ENCODE results near the gene MAN2A1. TPM values are rescaled to one million over a fixed set of nuclear protein-coding genes. Genes with fewer than 3 reads are reported as not detected.
"Not testable (repeated sequence)": the region's sequence is repeated elsewhere in the genome, so short reads cannot be mapped to it uniquely, and the experiment has no call there.

MAN2A1 gene
- total and polyA plus RNA-seq, 7 experiments from 2014 or later: 24.9 to 107 (median 56.4) TPM

GRCh38 chr5:109893271-109893670, 203.5 kb downstream of the MAN2A1 start:
- CTCF ChIA-PET; H3K27me3 Mint-ChIP-seq; H3K4me3 Mint-ChIP-seq; ATAC-seq; H3K27ac ChIP-seq (ENCODE audit: low read depth, low read length); H3K36me3 ChIP-seq (ENCODE audit: control insufficient read depth in 2 of 3, insufficient read depth in 3 of 3, low read length in 3 of 3); H3K36me3 Mint-ChIP-seq; H3K27me3 ChIP-seq (ENCODE audit: control insufficient read depth in 2 of 2, insufficient read depth in 2 of 2, low read length in 2 of 2); H3K4me1 ChIP-seq (ENCODE audit: control insufficient read depth in 2 of 2, insufficient read depth in 2 of 2, low read length in 2 of 2); H3K4me3 ChIP-seq (ENCODE audit: low read length); H3K9me3 ChIP-seq (ENCODE audit: control insufficient read depth in 2 of 3, low read length in 3 of 3); intact Hi-C loops (cut with micrococcal nuclease); DNase-seq: not testable (repeated sequence)
- POLR2A ChIA-PET: interaction anchor here (0.6 kb wide), 1 partner anchor 36 kb away, joined by 3 read pairs; no protein-coding TSS in a partner anchor
- Mint-ChIP-seq H3K9me3 (peaks cover 0 to 24% (median 7%) of the 10 kb centered on the region in 11 donors), H3K4me1 (peaks cover 0 to 24% (median 11%) of the 10 kb centered on the region in 7 donors), H3K27ac (peak overlapping the region in 1 of 9 donors; percentile 34)

- intact Hi-C loops (cut with micrococcal nuclease): no loop called here
- H3K27me3 ChIP-seq (ENCODE audit: control insufficient read depth in 2 of 2, insufficient read depth in 2 of 2, low read length in 2 of 2): no peaks in the 10 kb centered on the region
- ATAC-seq (no peak), DNase-seq (no peak)
- Mint-ChIP-seq H3K9me3 (peaks cover 0 to 23% (median 5%) of the 10 kb centered on the region in 11 donors), H3K4me1 (peaks cover 0 to 25% (median 8%) of the 10 kb centered on the region in 7 donors), H3K36me3 (no peaks in the 10 kb centered on the region), H3K4me3 (no peak overlapping the region), H3K27ac (peak overlapping the region in 2 of 9 donors; percentile 17 to 31), H3K27me3 (peaks cover 0 to 4% (median 0%) of the 10 kb centered on the region in 5 donors)
- no peaks in the 10 kb centered on the region for H3K9me3 ChIP-seq (ENCODE audit: control insufficient read depth in 2 of 3, low read length in 3 of 3)
- H3K4me1 ChIP-seq (ENCODE audit: control insufficient read depth in 2 of 2, insufficient read depth in 2 of 2, low read length in 2 of 2): no peaks in the 10 kb centered on the region
- no peak overlapping the region for H3K27ac ChIP-seq (ENCODE audit: low read depth, low read length)
- H3K36me3 ChIP-seq (ENCODE audit: control insufficient read depth in 2 of 3, insufficient read depth in 3 of 3, low read length in 3 of 3): no peaks in the 10 kb centered on the region
- no peak overlapping the region for H3K4me3 ChIP-seq (ENCODE audit: low read length)
- POLR2A ChIA-PET: interaction anchor here (0.7 kb wide), 1 partner anchor 8 kb away, joined by 3 read pairs; no protein-coding TSS in a partner anchor
- CTCF ChIA-PET: no interaction called here
Measured at GRCh38 chr5:109898269-109899162, 208.8 kb downstream of the MAN2A1 start.

DNA sequence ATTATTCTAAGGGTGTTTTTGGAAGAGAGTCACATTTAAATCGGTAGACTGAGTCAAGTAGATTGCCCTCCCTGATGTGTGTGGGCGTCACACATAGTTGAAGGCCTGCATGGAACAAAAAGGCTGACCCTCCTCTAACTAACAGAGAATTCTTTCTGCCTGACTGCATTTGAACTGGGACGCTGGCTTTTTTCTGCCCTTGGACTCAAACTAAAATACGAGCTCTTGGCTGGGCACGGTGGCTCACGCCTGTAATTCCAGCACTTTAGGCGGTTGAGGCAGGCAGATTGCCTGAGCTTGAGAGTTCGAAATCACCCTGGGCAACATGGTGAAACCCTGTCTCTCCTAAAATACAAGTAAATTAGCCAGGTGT, 209.4 kb downstream of the MAN2A1 start:
- H3K36me3 ChIP-seq (ENCODE audit: control insufficient read depth in 2 of 3, insufficient read depth in 3 of 3, low read length in 3 of 3): no peaks in the 10 kb centered on the region
- intact Hi-C loops (cut with micrococcal nuclease): no loop called here
- POLR2A ChIA-PET: interaction anchor here (0.7 kb wide), 1 partner anchor 9 kb away, joined by 3 read pairs; no protein-coding TSS in a partner anchor
- Mint-ChIP-seq H3K36me3 (no peaks in the 10 kb centered on the region), H3K9me3 (peaks cover 0 to 19% (median 2%) of the 10 kb centered on the region in 11 donors), H3K4me3 (no peak overlapping the region), H3K27ac (peak overlapping the region in 2 of 9 donors; percentile 17 to 31), H3K4me1 (peaks cover 0 to 25% (median 8%) of the 10 kb centered on the region in 7 donors), H3K27me3 (peaks cover 0 to 4% (median 0%) of the 10 kb centered on the region in 5 donors)
- CTCF ChIA-PET: no interaction called here
- H3K27me3 ChIP-seq (ENCODE audit: control insufficient read depth in 2 of 2, insufficient read depth in 2 of 2, low read length in 2 of 2): no peaks in the 10 kb centered on the region
- DNase-seq (no peak), ATAC-seq (no peak)
- no peak overlapping the region for H3K27ac ChIP-seq (ENCODE audit: low read depth, low read length)
- no peak overlapping the region for H3K4me3 ChIP-seq (ENCODE audit: low read length)
- H3K9me3 ChIP-seq (ENCODE audit: control insufficient read depth in 2 of 3, low read length in 3 of 3): no peaks in the 10 kb centered on the region
- H3K4me1 ChIP-seq (ENCODE audit: control insufficient read depth in 2 of 2, insufficient read depth in 2 of 2, low read length in 2 of 2): no peaks in the 10 kb centered on the region

DNA sequence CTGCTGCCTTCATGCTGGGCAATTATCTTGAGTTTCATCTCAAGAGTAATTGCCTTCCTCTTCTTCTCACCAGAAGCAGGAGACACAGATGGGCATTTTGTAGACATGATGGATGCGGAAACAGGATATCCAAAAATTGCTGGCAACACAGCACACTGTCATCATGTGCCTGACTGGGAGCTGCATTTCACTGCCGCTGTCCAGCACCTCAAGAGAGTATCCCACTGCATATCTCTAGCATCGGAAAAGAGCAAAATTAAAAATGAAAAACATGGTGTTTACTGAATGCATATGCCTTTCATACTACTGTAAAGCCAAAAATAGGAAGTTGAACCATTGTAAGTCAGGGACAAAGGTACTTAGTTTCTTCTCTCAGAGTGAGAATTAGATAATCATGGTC, 210.7 kb downstream of the MAN2A1 start:
- Mint-ChIP-seq H3K27ac (no peak overlapping the region), H3K9me3 (peaks cover 0 to 8% (median 0%) of the 10 kb centered on the region in 11 donors), H3K36me3 (no peaks in the 10 kb centered on the region), H3K4me3 (no peak overlapping the region), H3K4me1 (peaks cover 0 to 25% (median 8%) of the 10 kb centered on the region in 7 donors), H3K27me3 (peaks cover 0 to 4% (median 0%) of the 10 kb centered on the region in 5 donors)
- CTCF ChIA-PET: interaction anchor here (0.9 kb wide), 1 partner anchor 14 kb away, joined by 3 read pairs; no protein-coding TSS in a partner anchor
- H3K36me3 ChIP-seq (ENCODE audit: control insufficient read depth in 2 of 3, insufficient read depth in 3 of 3, low read length in 3 of 3): no peaks in the 10 kb centered on the region
- no peak overlapping the region for H3K27ac ChIP-seq (ENCODE audit: low read depth, low read length)
- no peak overlapping the region for H3K4me3 ChIP-seq (ENCODE audit: low read length)
- H3K27me3 ChIP-seq (ENCODE audit: control insufficient read depth in 2 of 2, insufficient read depth in 2 of 2, low read length in 2 of 2): no peaks in the 10 kb centered on the region
- no peaks in the 10 kb centered on the region for H3K9me3 ChIP-seq (ENCODE audit: control insufficient read depth in 2 of 3, low read length in 3 of 3)
- POLR2A ChIA-PET: interaction anchor here (1.0 to 1.3 kb wide), 2 partner anchors 9 to 19 kb away, joined by 3 read pairs; no protein-coding TSS in a partner anchor
- H3K4me1 ChIP-seq (ENCODE audit: control insufficient read depth in 2 of 2, insufficient read depth in 2 of 2, low read length in 2 of 2): no peaks in the 10 kb centered on the region
- no peak for ATAC-seq
- intact Hi-C loops (cut with micrococcal nuclease): no loop called here
- no peak for DNase-seq

DNA sequence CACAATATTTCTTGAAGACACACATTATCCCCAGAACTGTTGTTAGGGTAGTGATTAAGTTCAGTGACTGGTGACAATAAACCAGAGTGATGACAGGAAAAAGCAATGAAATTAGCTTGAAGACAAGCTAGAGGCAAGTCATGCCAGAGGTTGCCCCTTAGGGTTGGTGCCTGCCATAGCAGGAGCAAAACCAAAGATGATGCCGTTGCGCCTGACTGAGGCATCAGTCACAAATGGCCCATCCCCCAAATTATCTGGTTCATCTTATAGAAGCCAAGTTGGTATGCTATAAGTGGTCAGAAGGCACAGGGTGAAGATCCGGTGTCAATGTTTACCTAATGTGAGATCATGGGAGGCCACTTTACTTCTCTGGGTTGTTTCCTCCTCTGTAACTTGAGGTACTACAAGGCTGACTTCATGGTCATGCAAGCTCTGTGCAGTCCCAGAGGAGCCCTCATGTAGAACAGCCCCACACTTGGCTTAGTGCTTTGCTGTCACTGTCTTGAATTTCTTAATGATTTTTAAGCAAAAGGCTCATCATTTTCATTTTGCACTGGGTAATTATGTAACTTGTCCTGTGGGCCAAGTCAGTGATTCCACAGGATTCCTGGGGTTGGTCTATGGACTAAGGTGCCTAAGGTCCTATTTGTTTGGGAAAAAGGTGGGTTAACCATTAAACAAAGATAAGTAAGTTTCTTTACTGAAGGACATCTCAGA, 211.3 kb downstream of the MAN2A1 start:
- no peaks in the 10 kb centered on the region for H3K36me3 Mint-ChIP-seq
- H3K27me3 Mint-ChIP-seq: peaks cover 0 to 4% (median 0%) of the 10 kb centered on the region in 5 donors
- H3K4me3 Mint-ChIP-seq: no peak overlapping the region
- peaks cover 0 to 4% (median 0%) of the 10 kb centered on the region in 11 donors for H3K9me3 Mint-ChIP-seq
- H3K27ac Mint-ChIP-seq: no peak overlapping the region
- no peak overlapping the region for H3K27ac ChIP-seq (ENCODE audit: low read depth, low read length)
- DNase-seq: no peak
- ChIA-PET POLR2A (interaction anchor here (0.6 to 1.3 kb wide), 3 partner anchors 9 to 23 kb away, joined by 3 read pairs; no protein-coding TSS in a partner anchor), CTCF (interaction anchor here (0.9 kb wide), 1 partner anchor 13 kb away, joined by 3 read pairs; no protein-coding TSS in a partner anchor)
- no peak for ATAC-seq
- peaks cover 0 to 22% (median 8%) of the 10 kb centered on the region in 7 donors for H3K4me1 Mint-ChIP-seq
- no peaks in the 10 kb centered on the region for H3K27me3 ChIP-seq (ENCODE audit: control insufficient read depth in 2 of 2, insufficient read depth in 2 of 2, low read length in 2 of 2)
- intact Hi-C loops (cut with micrococcal nuclease): no loop called here
- H3K4me3 ChIP-seq (ENCODE audit: low read length): no peak overlapping the region
- H3K4me1 ChIP-seq (ENCODE audit: control insufficient read depth in 2 of 2, insufficient read depth in 2 of 2, low read length in 2 of 2): no peaks in the 10 kb centered on the region
- no peaks in the 10 kb centered on the region for H3K36me3 ChIP-seq (ENCODE audit: control insufficient read depth in 2 of 3, insufficient read depth in 3 of 3, low read length in 3 of 3)
- no peaks in the 10 kb centered on the region for H3K9me3 ChIP-seq (ENCODE audit: control insufficient read depth in 2 of 3, low read length in 3 of 3)

GRCh38 chr5:109901628-109901981, 211.9 kb downstream of the MAN2A1 start:
- peaks cover 0 to 4% (median 0%) of the 10 kb centered on the region in 5 donors for H3K27me3 Mint-ChIP-seq
- Histone ChIP-seq H3K4me3 (ENCODE audit: low read length) (no peak overlapping the region), H3K27me3 (ENCODE audit: control insufficient read depth in 2 of 2, insufficient read depth in 2 of 2, low read length in 2 of 2) (no peaks in the 10 kb centered on the region), H3K27ac (ENCODE audit: low read depth, low read length) (no peak overlapping the region), H3K4me1 (ENCODE audit: control insufficient read depth in 2 of 2, insufficient read depth in 2 of 2, low read length in 2 of 2) (no peaks in the 10 kb centered on the region), H3K9me3 (ENCODE audit: control insufficient read depth in 2 of 3, low read length in 3 of 3) (no peaks in the 10 kb centered on the region), H3K36me3 (ENCODE audit: control insufficient read depth in 2 of 3, insufficient read depth in 3 of 3, low read length in 3 of 3) (no peaks in the 10 kb centered on the region)
- H3K9me3 Mint-ChIP-seq: peaks cover 0 to 4% (median 0%) of the 10 kb centered on the region in 11 donors
- H3K27ac Mint-ChIP-seq: no peak overlapping the region
- intact Hi-C loops (cut with micrococcal nuclease): no loop called here
- H3K4me1 Mint-ChIP-seq: peaks cover 0 to 20% (median 8%) of the 10 kb centered on the region in 7 donors
- H3K4me3 Mint-ChIP-seq: no peak overlapping the region
- ChIA-PET CTCF (no interaction called here), POLR2A (interaction anchor here (0.6 to 1.3 kb wide), 2 partner anchors 20 to 23 kb away, joined by 3 read pairs; no protein-coding TSS in a partner anchor)
- H3K36me3 Mint-ChIP-seq: no peaks in the 10 kb centered on the region
- DNase-seq: no peak
- no peak for ATAC-seq

All from naive thymus-derived CD4-positive, alpha-beta T cell (primary cell).